Endothelial cell of hepatic sinusoid (primary cell): ENCODE data around the gene HES2.
"Not testable (repeated sequence)": the region's sequence is repeated elsewhere in the genome, so short reads cannot be mapped to it uniquely, and the experiment has no call there.

Experiments
- in situ Hi-C: cut with HindIII; loops from 2 replicates; pipeline ENCODE4 v1.10.0; 2017; ENCODE audit warnings: low sequenced_read_pairs

The HES2 gene, protein sequence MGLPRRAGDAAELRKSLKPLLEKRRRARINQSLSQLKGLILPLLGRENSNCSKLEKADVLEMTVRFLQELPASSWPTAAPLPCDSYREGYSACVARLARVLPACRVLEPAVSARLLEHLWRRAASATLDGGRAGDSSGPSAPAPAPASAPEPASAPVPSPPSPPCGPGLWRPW

DNA sequence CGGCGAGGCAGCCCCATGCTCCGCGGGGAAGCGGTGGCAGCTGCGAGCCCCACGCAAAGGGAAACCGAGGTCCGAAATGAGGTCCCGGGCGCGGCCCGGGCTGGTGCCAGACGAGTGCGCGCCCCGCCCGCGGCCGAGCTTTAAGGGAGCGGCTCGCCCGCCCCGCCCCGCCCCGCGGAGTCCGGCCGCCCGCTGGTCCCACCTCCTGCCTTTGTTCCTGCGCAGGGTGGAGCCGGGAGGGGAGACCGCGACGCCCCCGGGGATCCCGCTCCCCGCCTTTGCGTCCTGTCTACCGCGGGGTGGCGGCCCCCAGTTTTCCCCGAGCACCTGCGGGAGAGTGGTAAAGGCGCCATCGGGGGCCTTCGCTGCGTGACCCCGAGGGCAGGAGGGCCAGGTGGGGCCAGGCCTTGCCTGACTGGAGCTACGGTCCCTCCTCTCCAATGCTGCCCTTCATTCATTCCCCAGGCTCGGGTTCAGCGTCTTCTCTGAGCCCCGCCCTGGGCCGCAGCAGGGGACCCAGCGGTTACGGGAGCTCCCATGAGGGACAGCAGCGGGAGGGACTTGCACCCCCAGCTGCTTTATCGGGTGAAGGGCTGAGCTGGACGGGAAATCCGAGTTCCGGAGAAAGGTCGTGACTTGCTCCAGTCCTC is at the start of gene HES2:
HES2 (minus strand) TSS at position 116 of the 650 bp plus-strand sequence; CDS start at position 17, 99 bp downstream.
- in situ Hi-C loops = no loop called here

DNA sequence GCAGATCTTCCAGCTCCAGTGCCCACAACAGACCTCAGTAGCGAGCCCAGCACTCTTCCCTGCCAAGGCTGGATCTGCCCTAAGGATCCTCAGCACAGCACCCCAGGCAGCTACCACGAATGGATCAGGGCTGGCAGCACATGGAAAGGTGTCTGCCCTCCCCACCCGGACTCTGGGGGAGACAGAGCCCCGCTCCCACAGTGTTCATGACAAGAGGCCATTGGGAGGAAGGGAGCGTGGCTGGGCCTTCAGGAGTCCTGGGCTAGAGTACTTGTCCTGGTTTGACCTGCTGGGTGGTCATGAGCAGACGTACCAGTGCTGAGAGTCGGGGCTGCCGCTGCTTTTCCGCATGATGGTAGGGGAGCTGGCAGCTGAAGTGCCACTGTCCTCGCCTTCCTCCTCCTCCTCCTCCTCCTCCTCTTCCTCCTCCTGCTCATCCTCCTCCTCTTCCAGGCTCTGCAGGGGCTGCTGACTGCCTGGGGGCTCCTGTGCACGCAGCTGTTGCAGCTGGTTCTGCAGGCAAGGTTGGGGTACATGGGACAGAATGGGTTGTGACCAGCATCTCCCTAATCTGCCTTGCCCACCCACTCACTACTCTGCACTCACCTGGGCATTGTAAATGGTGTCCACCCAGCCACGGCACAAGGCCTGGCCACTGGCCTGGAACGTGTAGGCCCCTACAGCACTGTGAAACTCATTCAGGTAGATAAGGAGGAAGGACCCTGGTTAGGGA is 49.2 kb upstream of the HES2 start:
- in situ Hi-C loops = no loop called here

DNA sequence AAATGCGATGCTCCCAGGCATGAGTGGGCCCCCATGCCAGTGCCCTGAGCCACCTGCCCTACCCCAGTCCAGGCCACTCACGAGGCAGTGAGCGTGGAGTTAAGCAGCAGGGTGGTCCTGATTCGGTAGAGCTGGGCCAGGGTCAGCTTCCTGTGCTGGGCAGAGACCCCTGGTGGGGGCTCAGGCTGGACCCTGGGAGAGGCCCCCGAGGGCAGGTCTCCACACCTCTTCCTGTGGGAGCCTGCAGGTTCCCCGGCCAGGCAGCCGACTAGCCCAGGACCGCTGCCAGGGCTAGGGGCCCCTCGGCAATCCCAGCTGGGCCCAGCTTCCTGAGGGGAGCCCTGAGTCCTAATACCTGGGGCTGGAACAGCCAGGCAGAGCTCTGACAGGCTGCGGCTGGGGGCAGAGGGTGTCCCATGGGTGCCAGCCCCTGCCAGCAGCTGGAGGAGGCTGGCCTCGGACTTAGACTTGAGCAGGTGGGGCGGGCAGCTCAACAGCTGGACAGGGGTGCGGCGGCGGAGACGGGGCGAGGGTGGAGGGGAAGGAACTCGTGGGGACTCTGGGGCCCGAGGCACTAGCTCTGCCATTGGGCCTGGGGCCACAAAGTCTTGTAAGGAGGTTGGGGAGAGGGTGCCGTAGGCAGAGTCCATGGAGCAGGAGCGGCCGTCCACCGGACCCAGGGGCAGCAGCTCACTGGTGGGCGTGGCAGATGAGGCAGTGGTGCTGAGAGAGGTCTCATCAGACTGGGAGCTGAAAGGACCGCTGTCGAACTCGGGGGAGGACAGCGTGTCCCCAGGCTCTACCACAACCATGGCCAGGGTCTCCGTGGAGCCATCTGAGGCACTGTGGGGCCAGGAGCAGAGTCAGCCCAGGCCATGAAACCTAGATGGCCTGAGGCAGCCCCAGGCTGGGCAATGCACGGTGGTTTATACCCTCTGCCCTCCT is 48.3 kb upstream of the HES2 start:
- in situ Hi-C loops = no loop called here

DNA sequence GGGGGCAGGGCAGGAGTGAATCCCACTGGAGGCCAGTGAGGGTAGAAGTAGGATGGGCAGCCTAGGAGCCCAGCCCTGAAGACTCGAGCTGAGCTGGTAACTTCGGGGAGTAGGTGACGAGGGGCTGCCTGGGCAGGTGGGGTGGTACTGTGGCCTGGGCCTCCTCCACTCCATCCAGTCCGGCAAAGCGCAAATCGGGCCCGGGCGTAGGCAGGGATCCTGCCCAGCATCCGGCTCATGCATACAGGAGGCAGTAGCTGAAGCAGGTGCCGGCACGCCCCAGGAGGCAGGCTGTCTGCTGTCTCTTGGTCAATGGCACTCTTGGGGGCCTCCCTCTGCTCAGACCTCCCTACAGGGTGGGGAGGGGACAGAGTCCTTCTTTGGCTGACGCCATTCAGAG is 47.5 kb upstream of the HES2 start:
- in situ Hi-C loops = no loop called here

DNA sequence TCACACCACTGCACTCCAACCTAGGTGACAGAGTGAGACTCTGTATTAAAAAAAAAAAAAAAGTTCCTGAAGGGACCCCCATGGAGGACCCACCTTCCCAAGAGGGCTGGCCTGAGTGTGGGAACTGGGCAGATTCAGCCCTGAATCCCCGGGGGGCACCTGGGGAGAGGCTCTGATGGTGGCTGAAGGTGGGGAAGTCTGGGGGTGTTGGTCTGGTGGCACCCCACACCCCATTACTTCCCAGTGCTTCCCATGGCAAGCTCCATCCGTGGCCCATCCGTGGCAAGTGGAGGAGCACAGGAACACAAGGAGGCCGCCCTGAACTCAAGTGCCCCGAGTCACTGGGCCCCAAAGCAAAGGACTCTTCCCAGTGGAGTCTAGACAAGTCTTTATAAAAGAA is 47.0 kb upstream of the HES2 start:
- in situ Hi-C loops = no loop called here

DNA sequence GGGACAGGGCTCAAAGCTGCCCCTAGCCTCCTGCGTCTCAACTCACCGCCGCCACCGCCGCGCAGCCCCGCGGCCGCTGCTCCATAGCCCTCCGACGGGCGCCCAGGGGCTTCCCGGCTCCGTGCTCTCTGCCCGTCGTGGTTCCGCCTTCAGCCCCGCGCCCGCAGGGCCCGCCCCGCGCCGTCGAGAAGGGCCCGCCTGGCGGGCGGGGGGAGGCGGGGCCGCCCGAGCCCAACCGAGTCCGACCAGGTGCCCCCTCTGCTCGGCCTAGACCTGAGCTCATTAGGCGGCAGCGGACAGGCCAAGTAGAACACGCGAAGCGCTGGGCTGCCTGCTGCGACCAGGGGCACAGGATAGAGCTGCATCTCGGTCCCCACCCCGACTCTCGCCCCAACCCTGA is 46.3 kb upstream of the HES2 start, which contains the start of gene TNFRSF25:
TNFRSF25 (minus strand) TSS at position 151 of the 400 bp plus-strand sequence; CDS start at position 85, 66 bp downstream.
- in situ Hi-C loops = no loop called here

DNA sequence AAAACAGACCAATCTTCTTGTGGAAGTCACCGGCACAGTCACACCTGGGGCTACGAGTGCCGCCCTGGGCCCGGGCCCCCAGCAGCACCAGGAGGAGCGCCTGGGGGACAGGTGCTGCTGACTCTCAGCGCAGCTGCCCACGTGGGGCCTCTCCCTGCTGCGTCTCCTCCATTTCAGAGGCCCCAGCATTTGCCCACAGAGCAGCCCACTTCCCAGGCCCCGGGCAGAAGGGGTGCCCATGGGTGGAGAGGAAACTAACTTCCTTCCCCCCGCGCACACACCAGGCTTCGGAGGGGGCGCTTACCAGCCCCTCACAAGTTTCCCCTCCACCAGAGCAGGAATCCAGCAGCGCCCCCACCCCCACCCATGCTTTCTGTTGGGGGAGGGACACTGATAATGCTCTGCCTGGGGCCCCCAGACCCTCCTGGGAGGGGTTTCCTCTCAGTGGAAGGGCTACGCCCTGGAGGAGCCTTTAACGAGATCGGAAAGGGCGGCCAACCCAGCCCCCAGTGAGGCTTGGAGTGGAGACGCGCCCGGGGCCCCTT is 45.8 kb upstream of the HES2 start:
- in situ Hi-C loops = no loop called here

DNA sequence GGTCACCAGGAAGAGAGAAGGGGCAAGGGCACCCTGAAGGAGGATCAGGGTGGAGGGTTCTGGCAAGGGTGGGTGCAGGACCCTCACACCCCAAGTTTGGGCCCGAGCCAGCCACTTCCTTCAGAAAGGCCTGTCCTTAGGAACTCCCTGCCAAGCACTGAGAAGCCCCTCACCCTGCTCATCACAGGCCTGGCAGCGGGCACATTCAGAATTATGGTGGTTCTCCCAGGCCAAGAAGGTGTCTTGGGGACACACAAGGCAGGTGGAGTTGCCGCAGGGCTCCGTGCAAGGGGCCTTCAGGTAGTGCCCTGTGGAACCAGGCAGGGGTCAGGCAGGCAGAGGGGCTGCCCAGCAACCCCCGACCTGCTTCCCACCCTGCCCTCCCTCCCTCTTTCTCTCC is 45.2 kb upstream of the HES2 start:
- in situ Hi-C loops = no loop called here

DNA sequence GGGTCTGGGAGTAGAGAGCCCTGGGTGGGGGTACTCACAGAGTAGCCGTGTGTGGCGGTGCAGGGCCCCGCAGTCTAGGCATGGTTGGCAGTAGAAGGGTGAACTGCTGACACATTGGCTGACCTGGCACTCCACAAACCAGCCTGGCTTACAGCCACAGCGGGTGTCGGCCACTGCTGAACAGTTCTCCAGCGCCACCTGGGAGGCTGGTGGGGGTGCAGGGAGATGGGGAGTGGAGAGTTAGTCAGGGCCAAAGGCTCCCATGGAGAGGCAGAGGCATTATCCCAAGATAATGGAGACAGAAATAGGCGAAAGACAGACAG is 44.8 kb upstream of the HES2 start:
- in situ Hi-C loops = no loop called here

DNA sequence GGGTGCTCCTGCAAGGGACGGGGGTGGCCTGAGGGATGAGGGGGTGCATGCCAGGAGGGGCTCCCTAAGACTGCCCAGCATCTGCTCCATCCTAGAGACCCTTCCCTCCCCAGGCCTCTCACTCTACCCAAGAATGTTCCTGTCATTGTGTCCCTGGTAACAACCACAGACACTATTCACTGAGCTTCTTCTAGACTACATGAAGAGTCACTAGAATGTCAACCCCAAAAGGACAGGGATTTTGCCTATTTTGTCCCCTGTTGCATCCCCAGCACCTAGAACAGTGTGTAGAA is 43.3 kb upstream of the HES2 start:
- in situ Hi-C loops = no loop called here

DNA sequence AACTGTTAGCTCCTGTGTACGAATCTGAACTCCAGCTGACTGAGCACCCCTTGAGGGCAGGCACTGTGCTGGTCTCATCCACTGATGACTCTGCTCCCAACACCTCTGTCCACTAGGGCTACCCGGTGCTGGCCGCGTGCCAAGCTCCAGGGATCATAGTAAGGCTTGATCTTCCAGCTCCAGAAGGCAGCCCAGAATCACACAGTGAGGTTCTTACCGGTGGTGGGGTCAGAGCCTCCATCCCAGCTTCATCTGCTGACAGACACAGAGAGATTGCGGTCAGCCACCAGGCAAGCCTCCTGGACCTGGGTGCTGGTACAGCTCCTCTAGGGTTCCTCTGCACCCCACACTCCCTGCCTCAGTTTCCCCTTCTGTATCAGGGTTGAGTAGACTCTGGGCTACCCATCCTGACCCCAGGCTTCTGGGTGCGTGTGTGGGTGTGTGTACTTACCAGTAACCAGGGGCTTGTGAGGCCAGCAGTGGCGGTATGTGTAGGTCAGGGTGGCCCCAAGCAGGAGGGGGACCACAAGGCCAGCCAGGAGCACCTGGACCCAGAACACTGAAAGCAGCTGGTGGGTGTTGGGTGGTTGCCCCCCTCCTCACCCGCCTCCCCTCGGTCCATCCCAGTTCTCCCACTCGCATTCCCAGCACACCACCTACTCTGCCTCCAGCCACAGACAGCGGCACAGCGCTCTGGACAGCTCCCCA is 42.8 kb upstream of the HES2 start:
- in situ Hi-C loops = no loop called here

DNA sequence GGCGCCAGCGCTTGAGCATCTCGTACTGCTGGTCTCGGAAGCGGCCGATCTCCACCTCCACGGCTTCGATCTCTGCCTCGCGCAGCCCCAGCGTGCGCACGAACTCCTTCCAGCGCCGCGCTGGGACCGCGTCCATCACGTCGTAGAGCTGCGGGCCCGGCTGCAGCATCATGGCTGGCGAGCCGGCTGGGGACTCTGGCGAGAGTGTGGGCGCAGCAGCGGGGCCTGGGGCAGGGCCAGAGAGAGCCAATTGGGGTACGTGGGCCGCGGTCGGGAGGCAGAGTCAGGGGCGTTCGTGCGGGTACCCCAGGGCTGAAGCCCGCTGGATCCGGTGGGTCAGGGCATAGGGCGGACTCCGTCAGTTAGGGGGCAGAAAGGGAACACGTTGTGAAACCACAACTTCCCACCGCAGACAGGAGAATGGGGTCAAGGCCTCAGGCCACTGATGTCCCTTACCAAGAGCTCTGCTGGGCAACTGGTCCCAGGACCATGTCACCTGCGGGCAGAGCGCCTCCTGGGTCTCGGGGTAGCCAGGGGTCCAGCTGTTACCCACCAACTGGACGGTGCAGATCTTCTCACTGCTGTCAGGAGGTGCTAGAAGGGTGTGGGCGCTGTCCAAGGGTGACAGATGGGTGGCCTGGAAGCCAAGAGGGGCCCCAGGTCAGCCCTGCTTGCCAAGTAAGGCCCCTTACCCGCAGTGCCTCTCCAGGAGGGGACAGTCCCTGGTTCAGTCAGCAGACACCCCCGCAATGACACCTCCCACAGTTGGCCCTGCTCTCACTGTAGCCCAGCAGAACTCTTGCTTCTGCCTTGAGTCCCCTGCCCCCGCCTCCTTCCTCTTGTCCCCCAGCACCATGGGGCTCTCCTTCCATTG is 42.1 kb upstream of the HES2 start:
- in situ Hi-C loops = no loop called here

DNA sequence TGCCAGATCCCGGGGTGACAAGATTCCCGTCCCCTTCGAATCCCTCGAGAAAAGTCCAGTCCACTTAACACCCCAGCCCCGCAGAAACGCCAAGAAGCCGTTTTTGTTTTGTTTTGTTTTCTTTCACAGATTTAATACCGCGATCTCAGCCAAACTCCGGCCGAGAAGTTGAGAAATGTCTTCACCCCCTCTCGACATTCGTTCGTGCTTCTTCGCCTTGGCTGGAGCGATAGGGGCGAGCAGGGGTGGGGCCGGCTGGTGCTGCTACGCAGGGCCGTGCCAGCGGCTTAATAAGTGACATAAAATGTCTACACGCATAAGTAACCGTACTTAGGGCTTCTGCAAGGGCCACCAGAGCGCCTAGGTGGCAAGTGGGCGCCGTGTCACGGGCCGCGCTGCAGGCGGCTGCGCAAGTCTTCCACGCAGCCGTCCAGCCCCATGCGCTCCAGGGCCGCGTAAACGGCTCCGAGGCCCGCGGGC is 41.4 kb upstream of the HES2 start:
- in situ Hi-C loops = no loop called here

DNA sequence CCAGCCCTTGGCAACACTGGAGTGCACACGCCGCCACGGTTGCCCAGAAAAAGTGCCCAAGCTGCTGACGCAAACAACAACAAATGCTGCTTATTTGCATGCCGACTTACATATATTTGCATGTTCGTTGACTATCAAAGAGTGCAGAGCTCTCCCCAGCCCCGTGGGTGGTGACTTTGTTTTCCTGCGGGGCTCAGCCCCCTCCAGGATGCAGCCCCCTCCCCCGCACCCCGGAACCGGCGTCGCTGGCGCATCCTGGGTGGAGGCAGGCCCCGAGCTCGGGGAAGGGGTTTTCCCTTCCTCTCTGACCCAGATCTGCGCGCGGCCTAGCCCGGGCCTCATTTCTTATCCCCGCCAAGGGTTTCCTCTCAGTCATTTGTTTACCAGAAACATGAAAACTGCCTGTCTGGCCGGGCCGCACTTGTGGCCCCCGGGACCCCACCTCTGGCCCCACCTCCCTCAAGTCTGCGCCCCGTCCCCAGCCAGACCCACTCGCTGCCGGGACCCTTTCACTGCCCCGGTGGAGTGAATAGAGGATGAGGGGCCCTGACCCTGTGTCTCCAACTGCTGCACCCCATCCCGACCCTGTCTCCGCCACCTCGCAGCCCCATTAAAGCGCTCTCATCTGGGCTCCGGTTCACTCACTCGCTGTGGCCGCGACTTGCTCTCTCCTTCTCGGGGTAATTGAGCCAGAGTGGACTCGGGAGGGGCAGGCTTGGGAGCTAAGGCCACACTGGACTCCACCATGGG is 40.8 kb upstream of the HES2 start:
- in situ Hi-C loops = no loop called here

DNA sequence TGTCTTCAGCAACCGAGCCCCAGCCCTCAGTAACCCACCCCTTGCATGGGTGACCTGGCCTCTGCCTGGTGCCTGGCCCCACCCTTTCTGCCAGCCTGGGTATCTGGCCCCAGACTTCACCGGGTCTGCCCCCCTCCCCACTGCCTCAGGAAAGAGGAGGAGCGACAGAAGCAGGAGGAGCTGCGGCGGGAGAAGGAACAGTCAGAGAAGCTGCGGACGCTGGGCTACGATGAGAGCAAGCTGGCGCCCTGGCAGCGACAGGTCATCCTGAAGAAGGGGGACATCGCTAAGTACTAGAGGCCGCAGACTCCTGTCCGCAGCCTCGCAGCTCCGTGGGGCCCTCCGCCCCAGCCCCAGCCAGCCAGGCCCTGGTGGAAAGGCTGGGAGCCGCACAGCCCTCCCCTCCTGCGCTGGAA is 40.1 kb upstream of the HES2 start:
- in situ Hi-C loops = no loop called here

DNA sequence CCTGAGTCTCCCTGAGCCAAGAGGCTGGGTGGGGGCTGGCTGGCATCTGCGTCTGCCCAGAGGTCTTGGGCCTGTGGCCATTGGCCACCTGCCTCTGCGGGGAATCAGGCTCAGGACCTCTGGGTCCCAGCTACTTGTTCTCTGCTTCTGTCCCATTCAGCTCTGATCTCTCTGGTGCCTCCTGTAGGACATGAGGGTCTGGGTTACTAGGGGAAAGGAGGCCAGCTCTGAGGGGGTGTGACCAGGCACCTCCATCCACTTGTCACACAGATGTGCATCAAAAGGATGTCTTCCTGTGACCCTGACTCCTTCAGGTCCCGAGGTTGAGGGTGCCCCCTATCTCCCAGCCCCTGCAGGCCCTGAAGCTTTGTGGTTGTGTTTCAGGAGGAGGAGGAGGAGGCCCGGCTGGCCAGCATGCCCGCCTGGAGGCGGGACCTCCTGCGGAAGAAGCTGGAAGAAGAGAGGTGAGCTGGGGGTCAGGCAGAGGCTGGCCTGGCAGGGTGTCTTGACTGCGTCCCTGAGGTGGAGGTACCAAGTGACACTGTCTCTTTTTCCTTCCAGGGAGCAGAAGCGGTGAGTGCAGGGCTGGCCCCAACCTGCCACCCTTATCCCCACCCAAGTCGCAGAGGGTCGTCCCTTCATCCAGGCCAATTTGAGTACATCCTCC is 37.2 kb upstream of the HES2 start:
- in situ Hi-C loops = no loop called here

DNA sequence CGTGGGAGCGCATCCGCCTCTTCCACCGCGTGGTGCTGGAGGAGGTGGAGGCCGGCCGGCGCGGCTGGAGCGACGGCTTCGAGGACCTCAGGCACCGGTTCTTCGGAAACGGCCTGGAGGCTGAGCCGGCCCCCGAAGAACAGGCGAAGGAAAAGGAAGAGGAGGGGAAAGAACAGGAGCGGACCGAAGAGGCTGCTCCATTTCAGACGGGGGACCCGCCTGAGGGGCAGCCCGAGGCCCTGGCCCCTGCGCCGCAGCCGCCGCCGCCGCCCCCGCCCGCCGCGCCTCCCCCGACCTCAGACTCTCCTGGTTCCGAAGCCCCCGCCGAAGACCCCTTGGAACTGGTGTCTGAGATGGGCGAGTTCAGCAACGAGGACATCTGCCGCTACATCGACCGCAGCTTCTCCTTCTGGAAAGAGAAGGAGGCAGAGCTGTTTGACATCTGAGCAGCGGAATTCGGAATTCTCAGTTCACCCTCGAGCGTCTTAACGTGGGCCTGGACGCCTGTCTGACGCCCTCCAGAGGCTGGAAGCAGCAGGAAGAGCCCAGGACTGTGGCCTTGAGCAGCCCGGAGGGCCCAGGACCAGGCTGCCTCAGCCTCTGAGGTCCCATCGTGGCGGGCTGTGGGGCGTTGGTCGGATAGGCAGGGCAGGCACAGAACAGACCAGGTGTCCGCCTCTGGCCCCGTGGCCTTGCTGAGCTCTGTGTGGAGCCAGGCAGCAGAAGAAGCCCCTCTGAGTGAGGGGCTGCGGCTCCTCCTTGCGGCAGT is 36.2 kb upstream of the HES2 start:
- in situ Hi-C loops = not testable (repeated sequence)
